Measurements from ENCODE around the gene ENHO.

ENHO gene

GRCh38 chr9:34475097-34475496 is 47.7 kb downstream of the ENHO start:
- DNase-seq (ENCODE audit: low spot score), result no peak
